Adipocyte (in vitro differentiated cells): ENCODE data around the gene LINC00632.

Experiments used
- DNase-seq: peaks from one replicate; pipeline ENCODE4 v3.0.0-alpha.2; 2015; ENCODE audit warnings: low read depth
- H3K27me3 ChIP-seq: replicated peaks from 2 replicates; pipeline ENCODE4 v1.7.0; 2013; ENCODE audit warnings: mild to moderate bottlenecking, low read length, moderate library complexity; ENCODE audit not compliant: control insufficient read depth, insufficient read depth
- H3K36me3 ChIP-seq: 2 replicates; pipeline ENCODE4 v1.7.0; 2013; ENCODE audit warnings: low read length, mild to moderate bottlenecking, moderate library complexity; ENCODE audit not compliant: control insufficient read depth, insufficient read depth, severe bottlenecking
- H3K4me1 ChIP-seq: 2 replicates; pipeline ENCODE4 v1.7.0; 2013; ENCODE audit warnings: mild to moderate bottlenecking, low read length, moderate library complexity; ENCODE audit not compliant: control insufficient read depth, insufficient read depth
- H3K4me3 ChIP-seq: 2 replicates; pipeline ENCODE4 v1.7.0; 2013; ENCODE audit warnings: mild to moderate bottlenecking, low read length, moderate library complexity
- H3K9ac ChIP-seq: 2 replicates; pipeline ENCODE4 v1.7.0; 2013; ENCODE audit warnings: mild to moderate bottlenecking, low read length, moderate library complexity
- H3K9me3 ChIP-seq: 2 replicates; pipeline ENCODE4 v1.7.0; 2013; ENCODE audit warnings: mild to moderate bottlenecking, low read length, moderate library complexity; ENCODE audit not compliant: control insufficient read depth

LINC00632 gene

GRCh38 chrX:140713174-140713539, 3.6 kb downstream of the LINC00632 start:
- Histone ChIP-seq H3K9me3 (no peaks in the 10 kb centered on the region), H3K9ac (no peak overlapping the region), H3K27me3 (peaks cover 19% of the 10 kb centered on the region), H3K36me3 (no peaks in the 10 kb centered on the region), H3K4me1 (no peaks in the 10 kb centered on the region), H3K4me3 (peak overlapping the region; percentile 65)
- DNase-seq: no peak

GRCh38 chrX:140715787-140716186, 6.2 kb downstream of the LINC00632 start:
- DNase-seq: peak; percentile 6
- H3K36me3 ChIP-seq: no peaks in the 10 kb centered on the region
- H3K4me3 ChIP-seq: no peak overlapping the region
- H3K27me3 ChIP-seq: peaks cover 13% of the 10 kb centered on the region
- H3K9ac ChIP-seq: no peak overlapping the region
- no peaks in the 10 kb centered on the region for H3K4me1 ChIP-seq
- no peaks in the 10 kb centered on the region for H3K9me3 ChIP-seq

- DNase-seq: no peak
- Histone ChIP-seq H3K9me3 (no peaks in the 10 kb centered on the region), H3K4me1 (no peaks in the 10 kb centered on the region), H3K4me3 (no peak overlapping the region), H3K9ac (no peak overlapping the region), H3K36me3 (no peaks in the 10 kb centered on the region), H3K27me3 (no peaks in the 10 kb centered on the region)
These were observed 13.7 kb downstream of the LINC00632 start for GRCh38 chrX:140723121-140723715.

GRCh38 chrX:140724309-140724708, 14.8 kb downstream of the LINC00632 start:
- H3K9ac ChIP-seq: no peak overlapping the region
- H3K36me3 ChIP-seq: no peaks in the 10 kb centered on the region
- no peaks in the 10 kb centered on the region for H3K4me1 ChIP-seq

GRCh38 chrX:140724736-140725135, 15.2 kb downstream of the LINC00632 start:
- Histone ChIP-seq H3K4me1 (no peaks in the 10 kb centered on the region), H3K9me3 (no peaks in the 10 kb centered on the region), H3K27me3 (no peaks in the 10 kb centered on the region), H3K4me3 (no peak overlapping the region), H3K9ac (no peak overlapping the region), H3K36me3 (no peaks in the 10 kb centered on the region)
- no peak for DNase-seq

More at GRCh38 chrX:140724309-140724708, 14.8 kb downstream of the LINC00632 start:
- no peaks in the 10 kb centered on the region for H3K9me3 ChIP-seq
- DNase-seq: no peak
- no peaks in the 10 kb centered on the region for H3K27me3 ChIP-seq
- H3K4me3 ChIP-seq: no peak overlapping the region

GRCh38 chrX:140725500-140725899, 15.9 kb downstream of the LINC00632 start:
- no peaks in the 10 kb centered on the region for H3K4me1 ChIP-seq
- DNase-seq: no peak
- H3K4me3 ChIP-seq: no peak overlapping the region
- H3K9ac ChIP-seq: no peak overlapping the region
- H3K36me3 ChIP-seq: no peaks in the 10 kb centered on the region
- no peaks in the 10 kb centered on the region for H3K9me3 ChIP-seq
- no peaks in the 10 kb centered on the region for H3K27me3 ChIP-seq

GRCh38 chrX:140733766-140734342, 24.3 kb downstream of the LINC00632 start:
- Histone ChIP-seq H3K9me3 (no peaks in the 10 kb centered on the region), H3K4me3 (no peak overlapping the region), H3K36me3 (no peaks in the 10 kb centered on the region), H3K4me1 (no peaks in the 10 kb centered on the region), H3K27me3 (peaks cover 11% of the 10 kb centered on the region), H3K9ac (no peak overlapping the region)
- peak; percentile 79 for DNase-seq

- H3K4me3 ChIP-seq: no peak overlapping the region
- no peaks in the 10 kb centered on the region for H3K4me1 ChIP-seq
- DNase-seq: no peak
- peaks cover 4% of the 10 kb centered on the region for H3K27me3 ChIP-seq
- H3K9ac ChIP-seq: no peak overlapping the region
- no peaks in the 10 kb centered on the region for H3K9me3 ChIP-seq
- no peaks in the 10 kb centered on the region for H3K36me3 ChIP-seq
These were observed 34.5 kb downstream of the LINC00632 start for GRCh38 chrX:140744085-140744484.

- H3K4me3 ChIP-seq: no peak overlapping the region
- H3K9me3 ChIP-seq: no peaks in the 10 kb centered on the region
- no peaks in the 10 kb centered on the region for H3K4me1 ChIP-seq
- no peak for DNase-seq
- H3K9ac ChIP-seq: no peak overlapping the region
- H3K27me3 ChIP-seq: peaks cover 6% of the 10 kb centered on the region
- no peaks in the 10 kb centered on the region for H3K36me3 ChIP-seq
These were observed 47.4 kb downstream of the LINC00632 start for GRCh38 chrX:140756941-140757340.

- Histone ChIP-seq H3K4me3 (no peak overlapping the region), H3K27me3 (no peaks in the 10 kb centered on the region), H3K36me3 (no peaks in the 10 kb centered on the region), H3K4me1 (peaks cover 8% of the 10 kb centered on the region), H3K9me3 (no peaks in the 10 kb centered on the region), H3K9ac (peak overlapping the region; percentile 46)
- peak; percentile 85 for DNase-seq
These were observed 52.5 kb downstream of the LINC00632 start for GRCh38 chrX:140762061-140762460.

- no peaks in the 10 kb centered on the region for H3K27me3 ChIP-seq
- H3K4me3 ChIP-seq: peak overlapping the region; percentile 89
- peaks cover 15% of the 10 kb centered on the region for H3K4me1 ChIP-seq
- peak; percentile 67 for DNase-seq
- H3K36me3 ChIP-seq: no peaks in the 10 kb centered on the region
- peak overlapping the region; percentile 98 for H3K9ac ChIP-seq
- no peaks in the 10 kb centered on the region for H3K9me3 ChIP-seq
These were observed 54.9 kb downstream of the LINC00632 start for GRCh38 chrX:140764401-140764919.
